Activated T-cell treated with anti-CD3 and anti-CD28 coated beads, Interleukin-2, amount 50 U/mL, for 4 hours (primary cell): ENCODE measurements around the gene RASA3. TPM values are rescaled to one million over a fixed set of nuclear protein-coding genes. Genes with fewer than 3 reads are reported as not detected.
"Not testable (repeated sequence)": the region's sequence is repeated elsewhere in the genome, so short reads cannot be mapped to it uniquely, and the experiment has no call there.

ENCODE experiments used
- ATAC-seq, 2 donors: fragments of 200-7000 bp; cut with Tn5 transposase; one replicate each; pipeline ENCODE4 v1.10.0; 2021
- DNase-seq: peaks from one replicate; pipeline ENCODE4 v3.0.0-alpha.2; 2020
- H3K27me3 Mint-ChIP-seq: one replicate; pipeline ENCODE4 v1.8.0; 2021; ENCODE audit warnings: low read depth, mixed read lengths
- H3K36me3 Mint-ChIP-seq: one replicate; pipeline ENCODE4 v1.8.0; 2022; ENCODE audit warnings: mixed read lengths; ENCODE audit not compliant: insufficient read depth
- H3K4me1 Mint-ChIP-seq: one replicate; pipeline ENCODE4 v1.8.0; 2021; ENCODE audit warnings: low read depth, mixed read lengths
- H3K4me3 Mint-ChIP-seq: one replicate; pipeline ENCODE4 v1.8.0; 2021; ENCODE audit warnings: mild to moderate bottlenecking, moderate library complexity, mixed read lengths
- H3K9me3 Mint-ChIP-seq: one replicate; pipeline ENCODE4 v1.8.0; 2021; ENCODE audit warnings: mixed read lengths
- total RNA-seq, 3 donors: library from RNA; stranded (reverse); gene quantifications; one replicate each; pipeline ENCODE4 v1.2.1, GENCODE V29; 2021

RASA3 gene
- total RNA-seq, 3 donors from 2014 or later, result 23.7 to 28.7 (median 26.6) TPM

- DNase-seq (no peak), ATAC-seq (no peak)
- no peaks in the 10 kb centered on the region for H3K27me3 Mint-ChIP-seq
- peaks cover 10% of the 10 kb centered on the region for H3K36me3 Mint-ChIP-seq
- no peak overlapping the region for H3K4me3 Mint-ChIP-seq
- H3K9me3 Mint-ChIP-seq, result no peaks in the 10 kb centered on the region
- peaks cover 68% of the 10 kb centered on the region for H3K4me1 Mint-ChIP-seq
Observed at GRCh38 chr13:114103801-114104654, 28.4 kb downstream of the RASA3 start.

GRCh38 chr13:114103289-114103621 is 29.2 kb downstream of the RASA3 start:
- peaks cover 64% of the 10 kb centered on the region for H3K4me1 Mint-ChIP-seq
- DNase-seq, H3K9me3 Mint-ChIP-seq, ATAC-seq, H3K27me3 Mint-ChIP-seq, H3K36me3 Mint-ChIP-seq, H3K4me3 Mint-ChIP-seq: not testable (repeated sequence)

GRCh38 chr13:114102521-114103288 is 29.7 kb downstream of the RASA3 start:
- no peak for ATAC-seq

GRCh38 chr13:114102131-114102520 is 30.3 kb downstream of the RASA3 start:
- ATAC-seq (no peak), DNase-seq (no peak)
- H3K4me3 Mint-ChIP-seq, result no peak overlapping the region
- H3K4me1 Mint-ChIP-seq, result peaks cover 66% of the 10 kb centered on the region
- H3K27me3 Mint-ChIP-seq, result no peaks in the 10 kb centered on the region
- no peaks in the 10 kb centered on the region for H3K9me3 Mint-ChIP-seq
- H3K36me3 Mint-ChIP-seq, result peaks cover 7% of the 10 kb centered on the region

More at GRCh38 chr13:114102521-114103288, 29.7 kb downstream of the RASA3 start:
- Mint-ChIP-seq H3K9me3 (no peaks in the 10 kb centered on the region), H3K36me3 (peaks cover 6% of the 10 kb centered on the region), H3K4me1 (peaks cover 64% of the 10 kb centered on the region), H3K27me3 (no peaks in the 10 kb centered on the region), H3K4me3 (no peak overlapping the region)
- DNase-seq, result no peak

- H3K36me3 Mint-ChIP-seq, result peaks cover 13% of the 10 kb centered on the region
Observed at GRCh38 chr13:114101358-114102130, 30.9 kb downstream of the RASA3 start.

GRCh38 chr13:114100446-114101357 is 31.7 kb downstream of the RASA3 start:
- Mint-ChIP-seq H3K4me1 (peaks cover 66% of the 10 kb centered on the region), H3K4me3 (no peak overlapping the region)
- ATAC-seq, result no peak

More at GRCh38 chr13:114101358-114102130, 30.9 kb downstream of the RASA3 start:
- Mint-ChIP-seq H3K4me1 (peaks cover 66% of the 10 kb centered on the region), H3K27me3 (no peaks in the 10 kb centered on the region), H3K9me3 (no peaks in the 10 kb centered on the region), H3K4me3 (no peak overlapping the region)
- DNase-seq (peak; percentile 2), ATAC-seq (no peak)

GRCh38 chr13:114099918-114100445 is 32.4 kb downstream of the RASA3 start:
- ATAC-seq (no peak), DNase-seq (peak; percentile 3)
- no peaks in the 10 kb centered on the region for H3K9me3 Mint-ChIP-seq
- H3K36me3 Mint-ChIP-seq, result peaks cover 10% of the 10 kb centered on the region
- H3K4me3 Mint-ChIP-seq, result no peak overlapping the region
- H3K4me1 Mint-ChIP-seq, result peaks cover 67% of the 10 kb centered on the region
- no peaks in the 10 kb centered on the region for H3K27me3 Mint-ChIP-seq

More at GRCh38 chr13:114100446-114101357, 31.7 kb downstream of the RASA3 start:
- H3K36me3 Mint-ChIP-seq, result peaks cover 14% of the 10 kb centered on the region
- no peaks in the 10 kb centered on the region for H3K9me3 Mint-ChIP-seq
- no peaks in the 10 kb centered on the region for H3K27me3 Mint-ChIP-seq
- peak; percentile 1 for DNase-seq

- ATAC-seq, result no peak
- Mint-ChIP-seq H3K9me3 (peaks cover under 1% of the 10 kb centered on the region), H3K36me3 (peaks cover 12% of the 10 kb centered on the region), H3K4me3 (no peak overlapping the region), H3K4me1 (peaks cover 67% of the 10 kb centered on the region), H3K27me3 (no peaks in the 10 kb centered on the region)
- DNase-seq, result peak; percentile 3
Observed at GRCh38 chr13:114099191-114099590, 33.2 kb downstream of the RASA3 start.

- not testable (repeated sequence) for H3K9me3 Mint-ChIP-seq, DNase-seq, ATAC-seq, H3K4me3 Mint-ChIP-seq, H3K27me3 Mint-ChIP-seq
- peaks cover 72% of the 10 kb centered on the region for H3K4me1 Mint-ChIP-seq
- peaks cover 17% of the 10 kb centered on the region for H3K36me3 Mint-ChIP-seq
Observed at GRCh38 chr13:114098689-114099056, 33.8 kb downstream of the RASA3 start.

GRCh38 chr13:114097893-114098688 is 34.3 kb downstream of the RASA3 start:
- Mint-ChIP-seq H3K27me3 (no peaks in the 10 kb centered on the region), H3K36me3 (peaks cover 23% of the 10 kb centered on the region), H3K4me3 (no peak overlapping the region), H3K9me3 (peaks cover 12% of the 10 kb centered on the region), H3K4me1 (peaks cover 76% of the 10 kb centered on the region)
- DNase-seq (peak; percentile 3), ATAC-seq (no peak)

GRCh38 chr13:114097212-114097892 is 35.1 kb downstream of the RASA3 start:
- Mint-ChIP-seq H3K27me3 (no peaks in the 10 kb centered on the region), H3K9me3 (peaks cover 12% of the 10 kb centered on the region), H3K4me3 (no peak overlapping the region), H3K36me3 (peaks cover 25% of the 10 kb centered on the region), H3K4me1 (peaks cover 74% of the 10 kb centered on the region)
- ATAC-seq (no peak), DNase-seq (no peak)

GRCh38 chr13:114096811-114097211 is 35.6 kb downstream of the RASA3 start:
- peaks cover 73% of the 10 kb centered on the region for H3K4me1 Mint-ChIP-seq
- no peak for ATAC-seq
- peaks cover 17% of the 10 kb centered on the region for H3K9me3 Mint-ChIP-seq
- peaks cover 28% of the 10 kb centered on the region for H3K36me3 Mint-ChIP-seq
- no peak for DNase-seq
- H3K4me3 Mint-ChIP-seq, result no peak overlapping the region
- H3K27me3 Mint-ChIP-seq, result no peaks in the 10 kb centered on the region
